WERI-Rb-1 (cell line): Measurements from ENCODE around the gene PHLDA2.
A peak's percentile ranks its signal among the peaks of the same experiment; 100 is the strongest.

Experiments used
- DNase-seq: peaks from one replicate; pipeline ENCODE4 v3.0.0-alpha.2; 2020
- H3K27ac ChIP-seq: fragments of 250-450 bp; sonication (Bioruptor Pico); 2 replicates; pipeline ENCODE4 v1.5.1; 2020; ENCODE audit warnings: mild to moderate bottlenecking, moderate library complexity
- H3K27me3 ChIP-seq: fragments of 250-450 bp; sonication (Bioruptor Pico); 2 replicates; pipeline ENCODE4 v1.5.1; 2021; ENCODE audit warnings: mild to moderate bottlenecking, low read depth, moderate library complexity; ENCODE audit not compliant: insufficient read depth, severe bottlenecking
- H3K36me3 ChIP-seq: fragments of 250-450 bp; sonication (Bioruptor Pico); 2 replicates; pipeline ENCODE4 v1.5.1; 2020; ENCODE audit warnings: mild to moderate bottlenecking, moderate library complexity
- H3K4me3 ChIP-seq: 2 replicates; pipeline ENCODE4 v1.5.1; 2011; ENCODE audit warnings: low read depth, mild to moderate bottlenecking, control low read depth, low read length
- H3K9me3 ChIP-seq: fragments of 250-450 bp; sonication (Bioruptor Pico); 2 replicates; pipeline ENCODE4 v1.5.1; 2021; ENCODE audit warnings: mild to moderate bottlenecking, moderate library complexity; ENCODE audit not compliant: severe bottlenecking
- TF ChIP-seq, protein P1 (sequence below): IDR thresholded peaks from 2 replicates; pipeline ENCODE4 v1.5.1; 2011; ENCODE audit warnings: low read depth, mild to moderate bottlenecking, control low read depth, inconsistent platforms, low read length

Gene PHLDA2

DNA sequence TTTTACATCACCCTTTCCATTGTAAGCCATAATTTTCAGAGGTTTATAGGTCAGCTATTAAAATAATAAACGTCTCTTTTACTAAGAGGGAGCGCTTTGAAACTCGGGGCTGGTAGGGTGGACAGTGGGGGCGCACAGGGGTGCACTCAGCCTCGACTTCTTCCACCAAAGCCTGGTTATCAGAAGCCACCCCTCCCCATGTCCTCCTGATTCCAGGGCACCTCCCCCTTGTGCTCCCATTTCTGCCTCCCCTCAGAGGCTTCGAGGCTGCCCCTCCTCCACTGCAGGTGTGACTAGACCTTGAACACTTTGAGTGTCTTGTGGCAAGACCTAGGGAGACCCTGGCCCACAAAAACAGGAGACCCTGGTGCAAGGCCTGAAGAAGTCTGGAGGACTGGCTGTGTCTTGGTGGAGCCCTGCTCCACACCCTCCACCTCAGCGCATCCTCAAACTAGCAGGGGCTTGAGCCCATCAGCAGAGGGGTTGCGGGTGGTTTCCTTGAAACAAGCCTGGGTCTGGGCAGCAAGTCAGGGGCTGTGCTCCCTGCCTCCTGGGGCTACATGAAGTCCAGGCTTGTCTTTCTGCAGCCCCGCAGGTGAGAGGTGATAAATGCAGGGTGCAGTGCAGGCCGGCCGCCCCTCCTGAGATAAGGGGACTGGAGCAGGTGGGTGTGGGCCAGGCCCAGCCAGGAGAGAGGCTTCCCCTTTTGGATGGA lies 46.7 kb downstream of the PHLDA2 start:
- Histone ChIP-seq H3K9me3 (no peaks in the 10 kb centered on the region), H3K36me3 (peaks cover 5% of the 10 kb centered on the region), H3K27me3 (no peaks in the 10 kb centered on the region), H3K4me3 (no peak overlapping the region), H3K27ac (no peak overlapping the region)
- peak; percentile 27 for DNase-seq
- TF ChIP-seq, protein P1, sequence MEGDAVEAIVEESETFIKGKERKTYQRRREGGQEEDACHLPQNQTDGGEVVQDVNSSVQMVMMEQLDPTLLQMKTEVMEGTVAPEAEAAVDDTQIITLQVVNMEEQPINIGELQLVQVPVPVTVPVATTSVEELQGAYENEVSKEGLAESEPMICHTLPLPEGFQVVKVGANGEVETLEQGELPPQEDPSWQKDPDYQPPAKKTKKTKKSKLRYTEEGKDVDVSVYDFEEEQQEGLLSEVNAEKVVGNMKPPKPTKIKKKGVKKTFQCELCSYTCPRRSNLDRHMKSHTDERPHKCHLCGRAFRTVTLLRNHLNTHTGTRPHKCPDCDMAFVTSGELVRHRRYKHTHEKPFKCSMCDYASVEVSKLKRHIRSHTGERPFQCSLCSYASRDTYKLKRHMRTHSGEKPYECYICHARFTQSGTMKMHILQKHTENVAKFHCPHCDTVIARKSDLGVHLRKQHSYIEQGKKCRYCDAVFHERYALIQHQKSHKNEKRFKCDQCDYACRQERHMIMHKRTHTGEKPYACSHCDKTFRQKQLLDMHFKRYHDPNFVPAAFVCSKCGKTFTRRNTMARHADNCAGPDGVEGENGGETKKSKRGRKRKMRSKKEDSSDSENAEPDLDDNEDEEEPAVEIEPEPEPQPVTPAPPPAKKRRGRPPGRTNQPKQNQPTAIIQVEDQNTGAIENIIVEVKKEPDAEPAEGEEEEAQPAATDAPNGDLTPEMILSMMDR: 0 out of 2 replicates have a peak, but pooled peaks have one; percentile 6

DNA sequence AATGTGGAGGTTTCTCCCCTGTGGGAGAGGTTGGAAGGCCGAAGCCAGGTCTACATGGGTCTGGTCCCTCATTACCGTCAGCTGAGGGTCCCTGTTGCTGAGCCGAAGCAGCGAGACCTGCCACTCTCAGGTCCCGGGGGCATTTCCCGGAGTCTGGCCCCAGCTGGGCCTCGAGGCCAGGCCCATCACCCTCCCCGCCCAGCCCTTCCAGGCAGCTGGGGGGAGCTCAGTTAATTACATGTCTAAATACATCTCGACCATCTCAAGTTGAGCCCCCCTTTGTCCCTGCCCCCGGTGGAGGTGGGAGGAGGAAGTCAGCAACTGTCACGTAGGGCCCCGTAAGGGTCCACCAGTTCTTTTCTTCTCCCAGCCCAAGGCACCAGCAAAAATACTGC lies 47.2 kb downstream of the PHLDA2 start:
- TF ChIP-seq, protein P1: no peak
- Histone ChIP-seq H3K27me3 (no peaks in the 10 kb centered on the region), H3K4me3 (no peak overlapping the region), H3K27ac (no peak overlapping the region), H3K36me3 (peaks cover 5% of the 10 kb centered on the region), H3K9me3 (no peaks in the 10 kb centered on the region)
- no peak for DNase-seq

DNA sequence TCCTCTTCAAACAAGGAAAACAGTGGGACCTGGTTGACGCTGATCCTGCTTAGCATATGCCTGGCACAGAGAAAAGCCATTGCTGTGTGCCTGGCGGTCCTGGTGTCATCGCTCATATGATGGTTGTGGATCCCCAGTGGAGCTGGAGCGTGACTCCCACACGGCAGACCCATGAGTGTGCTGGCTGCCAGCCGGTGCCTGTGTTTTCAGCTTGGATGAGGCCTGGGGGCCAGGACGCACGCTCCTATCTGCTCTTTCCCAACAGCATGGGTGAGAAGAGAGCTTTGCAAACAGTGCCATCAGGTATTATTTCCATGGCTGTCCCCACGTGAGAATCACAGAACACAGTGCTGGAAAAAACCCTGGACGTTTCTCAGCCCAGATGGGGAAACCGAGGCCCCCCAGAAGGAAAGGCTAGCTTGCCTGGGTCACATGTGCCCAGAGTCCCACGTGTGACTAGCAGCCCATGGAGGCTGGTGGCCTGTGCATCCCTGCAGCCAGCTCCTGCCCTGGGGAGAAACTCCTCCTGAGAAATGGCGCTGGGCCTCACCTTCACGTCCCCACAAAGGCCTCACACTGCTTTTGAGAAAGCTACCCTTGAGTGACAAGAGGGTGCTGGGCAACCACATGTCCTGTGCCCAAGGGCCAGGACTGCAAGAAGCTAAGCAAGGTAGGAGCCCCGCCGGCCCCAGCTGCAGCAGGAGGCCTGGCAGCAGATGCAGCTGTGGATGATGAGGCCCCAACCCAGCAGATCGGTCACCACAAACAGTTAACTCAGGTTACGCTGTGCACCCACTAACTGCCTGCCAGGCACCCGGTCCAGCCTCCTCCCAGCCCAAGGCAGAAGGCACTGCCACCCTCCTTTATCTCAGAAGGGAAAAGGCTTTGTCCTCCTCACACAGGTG lies 47.9 kb downstream of the PHLDA2 start:
- no peak overlapping the region for H3K4me3 ChIP-seq
- no peak overlapping the region for H3K27ac ChIP-seq
- H3K9me3 ChIP-seq: no peaks in the 10 kb centered on the region
- peaks cover 5% of the 10 kb centered on the region for H3K36me3 ChIP-seq
- H3K27me3 ChIP-seq: no peaks in the 10 kb centered on the region
- TF ChIP-seq, protein P1: no peak
- no peak for DNase-seq

DNA sequence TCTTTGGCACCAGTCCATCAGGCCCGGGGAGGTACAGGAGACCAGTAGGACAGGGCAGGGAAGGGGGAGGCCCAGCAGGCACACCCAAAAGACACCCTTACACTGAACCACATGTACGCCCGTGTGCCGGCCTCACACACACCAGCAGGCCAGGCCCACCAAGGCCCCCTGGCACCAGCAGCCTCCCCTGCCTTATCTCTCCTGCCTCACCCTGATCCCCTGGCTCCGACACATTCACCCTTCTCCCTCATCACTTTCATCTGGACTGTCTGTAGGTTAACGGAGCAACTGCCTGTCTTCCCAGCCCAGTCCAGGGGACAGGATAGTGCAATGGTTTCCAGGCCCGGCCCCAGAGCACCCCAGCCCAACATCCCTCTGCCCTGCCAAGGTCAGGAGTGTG lies 48.6 kb downstream of the PHLDA2 start:
- H3K36me3 ChIP-seq: peaks cover 5% of the 10 kb centered on the region
- H3K4me3 ChIP-seq: no peak overlapping the region
- DNase-seq: no peak
- no peak overlapping the region for H3K27ac ChIP-seq
- H3K9me3 ChIP-seq: no peaks in the 10 kb centered on the region
- TF ChIP-seq, protein P1: no peak
- no peaks in the 10 kb centered on the region for H3K27me3 ChIP-seq

DNA sequence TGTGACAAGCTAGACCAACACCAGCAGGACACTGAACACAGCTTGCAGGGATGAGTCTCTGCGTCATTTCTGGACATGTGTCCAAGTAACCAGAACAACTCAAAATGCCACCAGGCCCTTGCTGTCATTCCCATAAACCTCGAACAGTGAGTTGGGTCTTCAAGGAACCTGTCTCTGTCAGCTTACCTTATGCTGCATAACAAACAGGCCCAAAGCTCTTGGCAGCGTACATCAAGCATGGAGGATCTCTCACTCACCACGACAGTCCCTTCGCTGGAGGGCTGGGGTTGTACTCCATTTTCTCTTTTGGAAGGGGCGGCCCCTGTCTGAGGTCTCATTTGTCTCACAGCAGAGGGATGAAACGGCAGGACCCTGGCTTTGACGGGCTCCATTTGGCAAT lies 50.4 kb downstream of the PHLDA2 start:
- Histone ChIP-seq H3K36me3 (peaks cover 5% of the 10 kb centered on the region), H3K4me3 (no peak overlapping the region), H3K27ac (no peak overlapping the region), H3K27me3 (no peaks in the 10 kb centered on the region), H3K9me3 (peaks cover 10% of the 10 kb centered on the region)
- TF ChIP-seq, protein P1: no peak
- DNase-seq: no peak
